K562 (cell line): ENCODE data around the gene CHST13. TPM values are rescaled to one million over a fixed set of nuclear protein-coding genes. Genes with fewer than 3 reads are reported as not detected.

Experiments used
- L3MBTL2 ChIP-seq: fragments of 450-650 bp; IDR thresholded peaks from 2 replicates; pipeline ENCODE4 v1.6.1; 2016; ENCODE audit warnings: mild to moderate bottlenecking, moderate library complexity
- MGA ChIP-seq: fragments of 450-650 bp; IDR thresholded peaks from 2 replicates; pipeline ENCODE4 v1.6.1; 2016; ENCODE audit warnings: mild to moderate bottlenecking, moderate library complexity
- NR2C1 ChIP-seq, 2 experiments: fragments of 450-650 bp; IDR thresholded peaks; 2 replicates each; pipeline ENCODE4 v1.6.1; 2017; ENCODE audit warnings: mild to moderate bottlenecking in 2 of 2, antibody characterized with exemption in 1 of 2, inconsistent platforms in 1 of 2, missing compliant biosample characterization in 1 of 2, missing genetic modification characterization in 1 of 2
- THAP12 ChIP-seq: fragments of 250-450 bp; sonication (Bioruptor Pico); IDR thresholded peaks from 2 replicates; pipeline ENCODE4 v1.9.0; 2021; ENCODE audit warnings: mild to moderate bottlenecking, inconsistent platforms
- UBTF ChIP-seq, 2 experiments: IDR thresholded peaks; 2 replicates each; pipeline ENCODE4 v1.6.1; 2012; ENCODE audit warnings: improper control_type of control experiment in 2 of 2, low read depth in 2 of 2, low read length in 2 of 2, borderline replicate concordance in 1 of 2
- ZBTB2 ChIP-seq: fragments of 450-650 bp; IDR thresholded peaks from 2 replicates; pipeline ENCODE4 v1.6.1; 2016; ENCODE audit warnings: antibody characterized with exemption
- ZNF24 ChIP-seq: fragments of 450-650 bp; IDR thresholded peaks from 2 replicates; pipeline ENCODE4 v1.6.1; 2016
- ZNF707 ChIP-seq: fragments of 250-450 bp; sonication (Bioruptor Pico); conservative IDR thresholded peaks from 2 replicates; pipeline ENCODE4 v1.8.0; 2022; ENCODE audit warnings: inconsistent platforms, mild to moderate bottlenecking, moderate library complexity
- polyA plus RNA-seq, 8 experiments: library from polyadenylated mRNA; depleted of rRNA in 4 of 8; stranded (reverse) in 5 of 8; unstranded in 3 of 8; fragments of >200 nt; fragmentation: Nextera tagmentation in 2 of 8; fragmentation: Illumina TruSeq in 1 of 8; extraction: Ambion mirVana in 2 of 8; extraction: Trizol in 1 of 8; gene quantifications; 2 replicates each; pipeline versions ENCODE4 v1.2.1 to v1.2.3, GENCODE V29; 2011 to 2014; ENCODE audit warnings: inconsistent platforms in 1 of 8, missing spikeins in 1 of 8
- total RNA-seq, 7 experiments: library from RNA; depleted of rRNA in 6 of 7; stranded (reverse); fragments of >200 nt in 6 of 7; fragmentation: Illumina TruSeq in 2 of 7; extraction: Trizol in 2 of 7; gene quantifications; 2 replicates each; pipeline versions ENCODE4 v1.2.1 to v1.2.3, GENCODE V29; 2011 to 2021; ENCODE audit warnings: low replicate concordance in 1 of 7

CHST13 gene
- total and polyA plus RNA-seq, 9 of the 15 experiments (the other 6 are each of a cell fraction or from before 2014, with no cell fraction given), result not detected

GRCh38 chr3:126573492-126574117 is 49.6 kb downstream of the CHST13 start (continued):
- peak; percentile 46; the same call in 1 of the 2 replicates for TF ChIP-seq MGA
- TF ChIP-seq L3MBTL2, result peak; percentile 59; the same call in 1 of the 2 replicates
- TF ChIP-seq ZBTB2, result no peak
- no peak for TF ChIP-seq UBTF (IDR thresholded peaks at IDR 0.05; ENCODE audit: borderline replicate concordance in 1 of 2, low read depth in 2 of 2, low read length in 2 of 2)
- no peak for TF ChIP-seq ZNF24
- TF ChIP-seq NR2C1 (IDR thresholded peaks at IDR 0.05), result no peak
- no peak for TF ChIP-seq NR2C1 (tag; IDR thresholded peaks at IDR 0.05)
- no peak for TF ChIP-seq THAP12 (CRISPR knock-in tag)
- TF ChIP-seq ZNF707, result no peak
